ENCODE data around the gene PRRX2.

GRCh38 chr9:129724456-129725190 lies 59.2 kb downstream of the PRRX2 start:
- TF ChIP-seq CTCF (IDR thresholded peaks at IDR 0.05) (no peak), ZFX (IDR thresholded peaks at IDR 0.05; ENCODE audit: borderline replicate concordance) (no peak)
